Choroid plexus epithelial cell (primary cell): ENCODE data around the gene COQ8B.

ENCODE experiments used
- DNase-seq: peaks from one replicate; pipeline ENCODE4 v3.0.0-alpha.2; 2010; ENCODE audit warnings: low read depth
- H3K4me3 ChIP-seq: 2 replicates; pipeline ENCODE4 v1.5.1; 2011; ENCODE audit warnings: low read depth, mild to moderate bottlenecking, control low read depth, low read length, moderate library complexity
- CTCF ChIP-seq: conservative IDR thresholded peaks from 2 replicates; pipeline ENCODE4 v1.5.1; 2011; ENCODE audit warnings: low read depth, mild to moderate bottlenecking, control low read depth, inconsistent platforms, low read length, moderate library complexity

COQ8B gene

GRCh38 chr19:40707615-40708014 is 9.1 kb downstream of the COQ8B start:
- no peak for TF ChIP-seq CTCF
- DNase-seq: no peak

GRCh38 chr19:40705950-40706619 is 10.6 kb downstream of the COQ8B start:
- no peak overlapping the region for H3K4me3 ChIP-seq
- no peak for DNase-seq
- no peak for TF ChIP-seq CTCF

More at GRCh38 chr19:40707615-40708014, 9.1 kb downstream of the COQ8B start:
- H3K4me3 ChIP-seq: no peak overlapping the region

GRCh38 chr19:40705362-40705651 is 11.4 kb downstream of the COQ8B start:
- no peak for DNase-seq
- no peak for TF ChIP-seq CTCF
- no peak overlapping the region for H3K4me3 ChIP-seq

GRCh38 chr19:40704491-40705361 is 12.0 kb downstream of the COQ8B start:
- no peak for DNase-seq
- TF ChIP-seq CTCF: no peak
- no peak overlapping the region for H3K4me3 ChIP-seq

- no peak for TF ChIP-seq CTCF
- H3K4me3 ChIP-seq: no peak overlapping the region
- DNase-seq: no peak
Observed at GRCh38 chr19:40703029-40703755, 13.5 kb downstream of the COQ8B start.

- DNase-seq: peak; percentile 51
- peak; percentile 62 for TF ChIP-seq CTCF
- no peak overlapping the region for H3K4me3 ChIP-seq
Observed at GRCh38 chr19:40702337-40703012, 14.2 kb downstream of the COQ8B start.
